NCI-H2107 treated with DMSO at 0.1 percent for 48 hours (cell line): ENCODE results near the gene SLC28A1.
A peak's percentile ranks its signal among the peaks of the same experiment; 100 is the strongest.
"Not testable (repeated sequence)": the region's sequence is repeated elsewhere in the genome, so short reads cannot be mapped to it uniquely, and the experiment has no call there.

Experiments used
- DNase-seq: peaks from one replicate; lab custom pipeline; 2025; ENCODE audit not compliant: unreplicated experiment; lab: John Stamatoyannopoulos, UW

Gene SLC28A1

GRCh38 chr15:84883916-84884781, at the start of gene SLC28A1:
Gene SLC28A1, plus strand, starts transcription at chr15:84884662. Its CDS starts 3,099 bp downstream, at chr15:84887761.
- peak; percentile 0 for DNase-seq

GRCh38 chr15:84834969-84835368, 49.5 kb upstream of the SLC28A1 start:
- DNase-seq, result no peak

GRCh38 chr15:84835661-84836337, 48.7 kb upstream of the SLC28A1 start:
- no peak for DNase-seq

GRCh38 chr15:84836844-84837243, 47.6 kb upstream of the SLC28A1 start:
- DNase-seq, result no peak

GRCh38 chr15:84839714-84840113, 44.7 kb upstream of the SLC28A1 start:
- DNase-seq, result no peak

GRCh38 chr15:84840255-84840654, 44.2 kb upstream of the SLC28A1 start:
- DNase-seq, result no peak

- peak; percentile 25 for DNase-seq
These were observed 43.6 kb upstream of the SLC28A1 start for GRCh38 chr15:84840741-84841429.

- DNase-seq, result no peak
These were observed 41.7 kb upstream of the SLC28A1 start for GRCh38 chr15:84842781-84843180.

GRCh38 chr15:84844964-84845363, 39.5 kb upstream of the SLC28A1 start:
- DNase-seq, result no peak

- not testable (repeated sequence) for DNase-seq
These were observed 38.8 kb upstream of the SLC28A1 start for GRCh38 chr15:84845631-84846030.

- no peak for DNase-seq
These were observed 38.2 kb upstream of the SLC28A1 start for GRCh38 chr15:84846269-84846668.

- no peak for DNase-seq
These were observed 37.1 kb upstream of the SLC28A1 start for GRCh38 chr15:84847382-84847781.

- no peak for DNase-seq
These were observed 32.2 kb upstream of the SLC28A1 start for GRCh38 chr15:84852212-84852611.

- no peak for DNase-seq
These were observed 29.3 kb upstream of the SLC28A1 start for GRCh38 chr15:84855136-84855535.

GRCh38 chr15:84855765-84856164, 28.7 kb upstream of the SLC28A1 start:
- no peak for DNase-seq

GRCh38 chr15:84856731-84857417, 27.6 kb upstream of the SLC28A1 start:
- no peak for DNase-seq

GRCh38 chr15:84857418-84858004, 27.0 kb upstream of the SLC28A1 start:
- no peak for DNase-seq

GRCh38 chr15:84858231-84858630, 26.2 kb upstream of the SLC28A1 start:
- no peak for DNase-seq

GRCh38 chr15:84859144-84859543, 25.3 kb upstream of the SLC28A1 start:
- DNase-seq, result no peak

GRCh38 chr15:84859651-84860050, 24.8 kb upstream of the SLC28A1 start:
- DNase-seq, result no peak

GRCh38 chr15:84861781-84862180, 22.7 kb upstream of the SLC28A1 start:
- DNase-seq, result no peak
